NCI-H1417 (cell line): ENCODE measurements around the gene METTL2A.
A peak's percentile ranks its signal among the peaks of the same experiment; 100 is the strongest.
"Not testable (repeated sequence)": the region's sequence is repeated elsewhere in the genome, so short reads cannot be mapped to it uniquely, and the experiment has no call there.

Experiments used
- DNase-seq, 3 experiments: peaks; one replicate each; lab custom pipeline; 2025; lab: John Stamatoyannopoulos, UW

The METTL2A gene

GRCh38 chr17:62423647-62424461 is at the start of gene METTL2A:
TSS of gene METTL2A (plus strand) at chr17:62423897. CDS start at chr17:62423903, 6 bp downstream.
- DNase-seq, result peak; percentile 87 to 95 (median 88)

DNA sequence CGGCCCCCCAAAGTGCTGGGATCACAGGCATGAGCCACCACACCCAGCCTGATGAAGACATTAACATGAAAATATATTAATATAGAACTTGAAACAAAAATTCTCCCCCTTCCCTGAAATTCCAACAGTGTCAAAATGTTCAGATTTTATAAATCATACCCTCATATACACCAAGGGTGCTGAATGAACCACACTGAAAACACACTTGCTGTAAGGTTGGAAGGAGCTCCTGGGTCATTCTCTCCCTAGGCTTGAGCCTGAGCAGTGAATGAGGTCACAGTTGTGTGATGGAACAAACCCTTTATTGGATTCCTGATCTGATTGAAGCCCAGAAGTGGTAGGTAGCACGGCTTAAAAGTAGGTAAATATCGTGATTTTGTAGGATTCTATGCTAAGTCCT is 43.4 kb upstream of the METTL2A start, which contains the start of gene EFCAB3:
Gene EFCAB3 (plus strand): TSS at position 301 of the 400 bp plus-strand sequence. CDS start 2,427 bp downstream, outside the sequence.
- DNase-seq, result no peak

DNA sequence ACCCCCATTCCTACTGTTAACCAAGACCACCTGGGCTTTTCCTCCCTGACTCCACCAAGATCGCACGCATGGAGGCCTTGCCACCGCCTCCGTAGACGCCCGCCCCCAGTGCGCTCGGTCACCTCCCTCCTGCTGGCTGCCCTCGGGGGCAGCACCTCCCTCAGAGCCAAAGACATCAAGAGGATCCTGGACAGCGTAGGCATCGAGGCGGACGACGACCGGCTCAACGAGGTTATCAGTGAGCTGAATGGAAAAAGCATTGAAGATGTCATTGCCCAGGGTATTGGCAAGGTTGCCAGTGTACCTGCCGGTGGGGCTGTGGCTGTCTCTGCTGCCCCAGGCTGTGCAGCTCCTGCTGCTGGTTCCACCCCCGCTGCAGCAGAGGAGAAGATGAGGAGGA is 42.1 kb upstream of the METTL2A start:
- DNase-seq, result no peak

DNA sequence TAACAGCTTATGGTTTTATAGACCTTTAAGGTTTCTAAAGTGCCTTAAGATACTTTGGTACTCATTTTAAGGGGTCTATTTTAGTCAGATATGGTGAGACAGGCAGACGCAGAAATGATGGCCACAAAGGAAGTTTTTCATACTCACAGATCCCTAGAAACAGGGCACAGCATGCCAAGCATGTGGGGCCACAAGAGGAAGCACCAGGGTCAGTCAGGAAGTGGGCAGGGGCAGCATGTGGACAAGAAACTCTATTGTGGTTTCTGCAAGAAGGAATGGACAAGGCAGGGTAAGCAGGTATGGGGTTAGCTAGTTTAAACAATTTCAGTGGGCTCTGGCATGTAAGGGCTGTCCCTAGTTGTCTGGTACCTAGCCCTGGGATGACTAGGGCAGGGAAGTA is 34.8 kb upstream of the METTL2A start:
- no peak for DNase-seq

- no peak for DNase-seq
These were observed 30.8 kb upstream of the METTL2A start for GRCh38 chr17:62392908-62393307.

- no peak for DNase-seq
These were observed 24.8 kb upstream of the METTL2A start for GRCh38 chr17:62398891-62399290.

DNA sequence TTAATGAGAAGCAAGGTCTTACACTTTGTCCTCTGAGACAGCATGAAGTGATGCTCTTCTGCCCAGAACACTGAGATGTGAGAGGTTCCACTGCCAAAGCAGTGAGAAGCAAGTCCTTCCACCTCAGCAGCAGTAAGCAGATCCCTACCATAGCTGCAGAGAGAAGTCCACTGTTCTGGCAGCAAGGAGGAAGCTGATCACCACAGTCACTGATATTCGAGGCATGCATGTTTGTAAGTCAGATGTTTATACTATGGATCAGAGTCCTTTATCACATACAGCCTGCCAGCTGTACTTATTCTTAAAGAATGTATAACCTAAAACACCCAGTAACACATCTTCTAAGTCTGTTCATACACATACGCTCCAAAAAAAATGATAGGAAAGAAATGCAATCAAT is 18.2 kb upstream of the METTL2A start:
- DNase-seq, result no peak

- DNase-seq, result not testable (repeated sequence)
These were observed 10.6 kb upstream of the METTL2A start for GRCh38 chr17:62413090-62413489.

- not testable (repeated sequence) for DNase-seq
These were observed 2.5 kb downstream of the METTL2A start for GRCh38 chr17:62426214-62426613.

GRCh38 chr17:62435251-62435650 is 11.6 kb downstream of the METTL2A start:
- DNase-seq, result not testable (repeated sequence)

DNA sequence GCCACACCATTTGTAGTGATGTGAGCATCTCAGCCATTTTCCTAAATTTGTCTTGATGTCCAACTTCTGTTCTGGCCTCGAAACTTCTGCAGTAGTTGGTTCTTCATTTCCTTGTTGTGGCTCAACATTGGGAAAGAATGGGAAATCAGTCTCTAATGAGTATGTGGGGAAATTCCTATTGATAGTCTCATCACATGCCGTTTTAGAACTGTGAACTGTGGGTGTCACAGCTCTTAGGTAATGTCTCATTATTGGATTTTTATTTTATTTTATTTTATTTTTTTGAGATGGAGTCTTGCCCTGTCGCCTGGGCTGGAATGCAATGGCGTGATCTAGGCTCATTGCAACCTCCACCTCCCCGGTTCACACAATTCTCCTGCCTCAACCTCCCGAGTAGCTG is 17.5 kb downstream of the METTL2A start:
- DNase-seq, result not testable (repeated sequence)

GRCh38 chr17:62444063-62444462 is 20.4 kb downstream of the METTL2A start:
- DNase-seq, result no peak

DNA sequence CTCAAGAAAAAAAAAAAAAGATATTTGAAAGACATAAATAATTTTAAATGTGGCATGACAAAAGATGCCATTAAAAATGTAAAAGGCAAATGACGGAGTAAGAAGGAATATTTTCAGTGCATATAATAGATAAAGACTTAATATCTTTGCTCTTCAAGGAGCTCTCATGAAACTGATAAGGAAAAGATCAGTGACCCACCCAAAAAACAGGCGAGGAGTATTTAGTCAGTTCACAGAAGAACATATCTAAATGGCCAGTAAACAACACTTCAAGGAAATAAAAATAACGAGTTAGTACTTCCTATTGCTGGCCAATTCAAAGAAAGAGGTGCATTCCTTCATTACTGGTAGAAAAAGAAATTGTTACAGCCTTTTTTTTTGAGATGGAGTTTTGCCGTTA is 22.1 kb downstream of the METTL2A start:
- DNase-seq, result not testable (repeated sequence)

GRCh38 chr17:62452195-62452594 is 28.5 kb downstream of the METTL2A start:
- not testable (repeated sequence) for DNase-seq

DNA sequence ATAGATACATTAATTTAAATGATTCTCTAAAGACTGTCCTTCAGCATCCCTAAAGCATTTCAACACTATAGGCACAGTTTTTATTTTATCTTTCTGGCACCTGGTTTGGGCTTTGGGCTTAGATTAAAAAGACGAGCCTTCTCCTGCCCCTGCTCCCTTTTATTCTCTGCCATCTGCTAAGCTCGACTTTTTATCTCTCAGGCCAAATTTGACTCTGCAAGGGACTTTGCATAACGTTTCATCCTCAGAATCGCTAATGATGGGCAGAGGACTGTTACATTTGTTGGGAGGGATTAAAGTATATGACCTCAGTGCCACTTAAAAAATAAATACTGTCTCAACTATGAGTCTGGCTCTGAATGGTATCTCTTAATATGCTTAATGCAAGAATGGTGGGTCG is 29.3 kb downstream of the METTL2A start:
- not testable (repeated sequence) for DNase-seq

DNA sequence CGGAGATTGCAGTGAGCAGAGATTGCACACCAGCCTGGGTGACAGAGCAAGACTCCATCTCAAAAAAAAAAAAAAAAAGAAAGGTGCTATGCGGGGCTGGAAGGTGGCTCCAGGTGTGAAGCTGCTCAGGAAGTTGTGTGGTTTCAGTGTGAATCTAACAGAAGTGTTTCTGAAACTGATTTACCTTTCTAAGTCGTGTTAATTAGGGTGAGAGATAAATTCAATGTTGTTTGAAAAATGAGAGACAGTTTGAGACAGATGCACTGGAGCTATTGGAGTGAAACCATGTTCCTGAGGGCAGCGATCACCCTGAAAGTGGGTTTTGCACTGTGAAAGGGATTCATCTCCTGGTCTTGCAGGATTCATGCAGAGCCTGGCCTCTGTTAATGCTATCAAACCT is 30.0 kb downstream of the METTL2A start:
- not testable (repeated sequence) for DNase-seq

DNA sequence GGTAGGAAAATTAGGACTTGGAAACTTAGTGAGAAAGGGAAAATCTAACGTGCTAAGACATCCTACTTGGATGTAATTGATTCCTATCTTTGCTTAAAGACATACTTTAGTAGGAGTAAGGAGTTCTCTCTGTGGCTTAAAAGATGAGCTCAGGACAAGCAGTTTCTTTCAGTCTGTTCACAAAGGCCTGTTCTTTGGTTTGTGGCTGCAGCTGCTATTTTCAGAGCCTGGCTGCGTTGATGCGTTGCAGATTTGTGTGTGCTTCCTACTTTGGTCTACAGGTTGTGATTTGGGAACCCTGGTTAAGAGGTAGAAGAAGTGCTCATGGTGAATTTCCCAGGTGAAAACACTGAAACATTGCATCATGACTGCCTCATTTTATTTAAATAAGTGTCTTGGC is 30.4 kb downstream of the METTL2A start:
- DNase-seq, result not testable (repeated sequence)

- DNase-seq, result no peak
These were observed 32.3 kb downstream of the METTL2A start for GRCh38 chr17:62456016-62456415.

DNA sequence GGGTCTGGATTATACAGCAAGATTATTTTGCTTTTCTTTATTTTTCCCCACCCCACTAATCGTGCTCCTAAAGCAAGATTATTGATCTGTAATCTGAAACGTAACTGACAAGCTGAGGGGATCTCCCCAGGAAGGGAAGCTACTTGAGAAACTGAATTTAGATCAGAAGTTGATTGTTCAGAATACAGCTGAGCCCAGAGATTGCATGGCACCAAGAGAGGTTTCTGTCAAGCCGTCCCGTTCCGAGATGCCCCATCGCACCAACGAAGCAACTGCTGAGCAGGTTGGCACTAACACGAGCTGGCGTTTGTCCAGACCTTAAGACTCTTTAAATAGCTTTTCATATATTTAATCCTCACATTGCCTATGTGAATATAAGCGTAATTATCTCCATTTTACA is 34.8 kb downstream of the METTL2A start:
- not testable (repeated sequence) for DNase-seq

DNA sequence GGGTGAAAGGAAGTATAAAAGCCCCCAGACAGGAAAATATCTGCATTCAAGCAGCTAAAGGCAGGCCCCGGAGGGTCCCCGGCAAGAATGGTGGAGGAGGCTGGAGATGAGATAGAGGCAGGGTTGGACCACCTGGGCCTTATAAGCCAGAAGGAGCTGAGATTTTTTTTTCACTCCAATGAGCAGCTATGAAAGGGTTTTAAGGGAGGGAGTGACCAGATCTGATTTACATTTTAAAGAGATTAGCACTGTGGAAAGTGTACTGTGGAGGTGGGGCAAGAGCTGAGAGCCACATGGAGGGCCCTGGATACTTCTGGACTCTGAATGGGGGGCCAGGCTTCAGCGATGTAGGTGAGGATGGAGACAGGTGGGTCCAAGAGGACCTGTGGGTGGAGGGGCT is 40.7 kb downstream of the METTL2A start:
- DNase-seq, result not testable (repeated sequence)

GRCh38 chr17:62465271-62465670 is 41.6 kb downstream of the METTL2A start:
- DNase-seq, result not testable (repeated sequence)

DNA sequence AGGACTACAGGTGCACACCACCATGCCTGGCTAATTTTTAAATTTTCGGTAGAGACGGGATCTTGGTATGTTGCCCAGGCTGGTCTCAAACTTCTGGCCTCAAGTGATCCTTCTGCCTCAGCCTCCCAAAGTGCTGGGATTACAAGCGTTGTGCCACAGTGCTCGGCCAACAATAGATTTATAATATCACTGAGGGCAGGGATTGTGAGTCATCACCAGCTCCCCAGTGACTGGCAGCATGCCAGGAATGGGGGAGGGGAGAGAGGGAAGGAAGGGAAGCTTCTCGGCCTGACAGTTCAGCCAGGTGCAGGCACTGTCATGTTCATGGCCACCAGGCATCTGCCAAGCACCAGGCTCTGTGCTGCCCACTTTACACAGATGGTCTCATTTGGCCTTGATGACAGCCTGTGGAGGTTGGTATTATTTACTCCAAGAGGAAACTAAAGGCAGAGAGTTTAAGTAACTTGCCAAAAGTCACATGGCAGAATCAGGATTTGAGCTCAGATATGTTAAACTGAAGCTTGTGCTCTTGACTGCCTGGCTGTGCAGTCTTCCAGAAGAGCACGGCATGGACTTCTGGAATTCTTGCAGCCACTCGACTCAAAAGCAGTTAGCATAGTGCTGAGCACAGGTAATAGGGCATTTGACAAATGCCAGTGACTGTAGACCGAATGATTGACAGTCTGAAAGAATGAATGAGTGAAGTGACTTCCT is 47.1 kb downstream of the METTL2A start:
- peak; percentile 55 to 95 (median 81) for DNase-seq

DNA sequence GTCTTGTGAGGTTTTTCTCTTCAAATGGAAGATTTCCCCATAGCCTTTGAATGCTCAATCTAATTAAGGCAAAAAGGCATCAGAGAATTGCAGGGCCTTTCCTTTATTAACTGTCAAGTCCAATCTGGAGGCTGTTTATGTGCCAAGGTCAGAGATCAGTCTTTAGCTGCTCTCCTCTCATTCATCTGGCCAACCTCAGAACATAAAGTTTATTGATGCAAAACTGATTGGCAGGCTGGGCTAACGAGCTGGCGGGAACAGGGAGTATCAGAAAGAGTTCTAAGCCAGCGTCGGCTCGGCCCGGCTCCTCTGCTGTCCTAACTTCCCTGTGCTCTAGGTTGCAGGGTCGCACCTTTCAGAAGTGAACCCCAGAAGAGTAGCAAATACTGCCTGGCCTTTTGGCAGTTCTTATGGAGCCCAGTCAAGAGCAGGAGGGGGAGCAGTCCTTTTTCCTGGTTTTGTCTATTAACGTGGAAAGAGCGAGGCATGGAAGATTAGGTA is 47.7 kb downstream of the METTL2A start:
- DNase-seq, result peak in 1 of 3 experiments; percentile 20
